Measurements from ENCODE around the gene EPSTI1. TPM values are rescaled to one million over a fixed set of nuclear protein-coding genes. Genes with fewer than 3 reads are reported as not detected.

Gene EPSTI1
- total RNA-seq, 1 experiment from 2014 or later = 5.1 TPM

DNA sequence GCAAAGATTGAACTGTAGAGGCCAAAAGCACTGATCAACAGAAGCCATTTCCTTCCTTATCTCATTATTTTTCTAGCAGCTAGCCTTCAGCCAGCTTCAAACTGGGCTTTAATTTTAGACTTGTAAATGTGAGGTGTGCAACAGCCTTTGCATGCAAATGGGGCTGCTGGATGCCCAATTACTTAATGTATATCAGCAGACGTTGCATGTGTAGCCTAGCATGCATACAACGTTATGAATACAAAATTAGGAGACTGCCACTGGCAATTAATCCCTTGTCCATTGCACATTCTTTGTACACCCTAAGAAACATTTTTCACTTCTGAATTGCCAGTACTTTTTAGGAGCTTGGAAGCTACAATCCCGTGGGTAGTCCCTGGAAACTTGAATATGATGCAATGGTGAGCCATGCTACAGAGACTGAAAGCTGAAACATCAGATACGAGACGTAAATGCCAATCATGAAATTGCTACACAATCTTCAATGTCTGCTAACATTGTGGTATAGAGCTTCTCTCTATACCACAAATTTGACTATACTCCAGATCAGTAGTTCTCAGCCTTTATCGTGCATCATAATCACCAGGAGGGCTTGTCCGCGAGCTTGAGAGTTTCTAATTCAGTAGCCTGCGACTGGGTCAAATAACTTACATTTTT, 20.2 kb downstream of the EPSTI1 start:
- DNase-seq (ENCODE audit: low spot score) = no peak

DNA sequence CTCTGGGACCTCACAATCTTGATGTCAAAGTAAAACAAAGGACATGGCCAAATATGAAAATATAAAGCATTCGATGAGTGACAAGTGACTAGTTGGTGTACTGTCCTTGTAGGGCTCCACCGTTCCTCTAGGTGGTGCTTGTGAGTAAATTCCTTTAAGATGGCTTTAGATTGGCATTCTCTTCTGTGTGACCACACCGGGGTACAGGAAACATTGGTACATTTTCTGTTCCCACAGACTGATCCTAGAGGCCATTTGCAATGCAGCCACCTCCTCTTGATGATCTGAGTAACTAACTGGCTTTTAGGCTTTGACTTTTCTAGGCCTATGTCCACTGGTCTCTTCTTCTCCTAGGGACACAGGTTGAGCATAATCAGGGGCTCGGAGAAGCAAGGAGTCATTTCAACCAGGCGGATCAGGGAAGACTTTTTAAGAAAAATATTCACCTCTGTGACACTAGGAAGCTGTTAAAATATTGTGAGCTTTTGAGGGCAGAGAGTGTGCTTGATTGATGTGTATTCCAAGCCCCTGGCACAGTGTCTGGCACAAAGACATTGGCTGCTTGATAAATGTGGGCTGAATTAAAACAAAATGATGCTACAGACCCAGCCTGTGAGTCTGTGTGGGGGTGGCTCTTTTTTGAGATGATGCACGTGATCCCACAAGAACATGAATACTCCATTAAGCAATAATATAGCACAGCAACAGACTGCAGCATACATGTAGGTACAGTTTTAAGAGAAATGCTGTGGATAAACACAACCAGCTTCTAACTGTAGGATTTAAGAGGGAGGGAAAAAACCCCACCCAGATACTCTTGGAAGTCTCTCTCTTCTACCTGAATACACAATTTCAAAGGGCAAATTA, 21.0 kb downstream of the EPSTI1 start:
- DNase-seq (ENCODE audit: low spot score) = peak; percentile 82

DNA sequence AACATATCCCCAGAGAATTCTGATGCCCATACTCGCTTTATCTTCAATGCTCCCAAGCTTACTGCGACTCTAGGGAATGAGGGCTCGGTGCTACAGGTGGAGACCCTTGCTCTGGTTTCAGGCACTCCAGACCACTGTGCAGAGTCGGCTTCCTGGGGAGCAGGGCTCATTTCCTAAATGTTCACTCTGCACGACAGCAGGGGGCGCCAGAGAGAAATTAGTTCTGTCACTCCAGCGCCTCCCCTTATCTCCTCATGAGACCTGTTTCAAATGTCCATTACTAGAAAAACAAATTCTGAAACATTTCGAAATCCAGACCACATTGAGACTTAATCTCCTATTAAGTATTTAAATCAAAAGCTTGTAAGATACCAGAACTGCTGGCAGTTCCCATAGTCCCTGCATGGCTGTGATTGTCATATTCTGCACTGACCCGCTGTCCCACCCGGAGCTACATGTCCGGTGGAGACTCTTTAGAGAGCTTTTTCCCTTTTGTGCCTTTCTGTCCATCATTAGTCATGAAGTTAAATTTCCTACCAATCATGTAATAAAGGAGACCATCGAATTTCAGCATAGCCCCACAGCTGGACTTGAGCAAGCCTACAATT, 22.4 kb downstream of the EPSTI1 start:
- peak; percentile 89 for DNase-seq (ENCODE audit: low spot score)

DNA sequence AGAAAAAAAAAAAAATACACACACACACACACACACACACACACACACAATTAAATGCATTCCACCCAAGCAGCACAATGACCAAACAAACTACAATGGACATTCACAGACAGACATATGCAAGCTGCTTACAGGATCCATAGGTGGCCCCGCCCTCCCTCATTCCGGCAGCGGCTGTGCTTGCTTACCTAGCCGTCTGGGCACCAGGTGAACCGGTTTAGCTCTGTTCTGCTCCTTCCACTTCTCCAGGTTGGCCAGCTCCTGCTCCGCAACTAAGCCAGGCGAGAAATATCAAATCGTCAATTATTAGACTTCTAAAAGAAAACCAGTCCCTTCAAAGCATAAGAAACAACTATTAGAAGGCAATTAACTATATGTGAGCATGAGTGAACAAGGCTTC, 23.1 kb downstream of the EPSTI1 start:
- peak; percentile 59 for DNase-seq (ENCODE audit: low spot score)

DNA sequence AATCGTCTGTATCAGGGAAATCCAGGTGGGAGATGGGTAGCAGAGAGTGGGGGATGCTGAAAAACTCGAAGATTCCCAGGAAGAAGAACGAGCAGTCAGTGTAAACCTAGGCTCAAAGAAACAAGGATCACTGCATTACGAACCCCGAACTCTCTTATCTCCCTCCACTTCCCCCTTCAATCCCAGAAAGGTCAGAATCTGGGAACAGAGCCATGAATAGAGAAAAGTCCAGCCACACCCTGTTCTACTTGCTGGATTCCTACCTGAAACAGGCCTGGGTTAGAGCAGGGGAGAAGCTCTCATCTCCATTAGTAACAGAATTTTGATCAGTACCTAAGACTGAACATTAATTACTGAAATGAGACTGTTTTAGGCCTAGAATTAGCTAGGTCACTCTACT, 24.4 kb downstream of the EPSTI1 start:
- no peak for DNase-seq (ENCODE audit: low spot score)

DNA sequence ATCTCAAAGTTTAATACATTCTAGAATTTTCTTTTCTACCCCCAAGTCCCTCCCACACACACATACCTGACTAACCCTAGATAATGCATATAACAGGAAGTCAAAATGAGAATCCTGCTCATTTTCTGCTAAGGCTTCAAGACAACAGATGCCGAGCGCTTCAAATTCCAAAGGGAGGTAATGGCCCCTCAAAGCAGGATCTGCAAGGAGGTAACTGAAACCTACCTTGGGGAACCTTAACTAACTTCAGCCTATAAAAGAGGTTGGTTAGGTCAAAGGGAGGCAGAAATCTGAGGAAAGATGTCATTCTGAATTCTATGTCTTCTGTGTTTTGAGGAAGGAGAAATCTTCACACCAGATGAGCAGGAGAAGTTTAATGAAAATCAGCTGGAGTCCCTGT, 26.8 kb downstream of the EPSTI1 start:
- no peak for DNase-seq (ENCODE audit: low spot score)

DNA sequence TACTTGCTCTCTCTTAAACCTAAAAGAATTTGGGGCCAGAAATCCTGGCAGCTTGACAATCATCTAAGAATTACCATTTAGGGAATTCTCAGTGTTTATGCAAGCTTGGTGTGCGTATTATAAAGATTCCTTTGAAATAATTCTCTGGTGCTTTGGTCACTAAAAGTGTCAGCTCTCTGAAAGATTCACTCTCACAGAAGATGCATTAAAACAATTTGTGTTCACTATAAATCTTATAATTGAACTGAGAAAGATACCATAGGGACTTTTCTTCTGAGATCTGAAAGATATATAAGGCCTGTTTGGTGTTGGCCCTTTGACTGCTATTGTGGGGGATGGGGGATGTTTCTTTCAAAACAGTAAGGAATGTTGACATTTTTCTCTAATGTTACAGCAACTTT, 27.3 kb downstream of the EPSTI1 start:
- DNase-seq (ENCODE audit: low spot score) = no peak

DNA sequence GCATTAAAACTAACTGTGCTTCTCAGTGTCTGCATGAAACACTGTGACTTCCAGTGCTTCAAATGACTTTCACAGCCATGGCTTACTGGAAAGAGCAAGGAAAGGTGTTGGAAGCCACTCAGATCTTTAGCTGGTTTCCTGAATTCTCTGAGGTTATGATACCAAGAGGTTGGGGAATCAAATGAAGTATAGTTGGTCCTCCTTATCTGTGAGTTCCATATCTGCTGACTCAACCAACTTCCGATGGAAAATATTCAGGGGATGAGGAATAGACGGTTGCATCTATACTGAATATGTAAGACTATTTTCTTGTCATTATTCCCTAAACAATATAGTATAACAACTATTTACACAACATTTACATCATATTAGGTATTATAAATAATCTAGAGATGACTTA, 32.4 kb downstream of the EPSTI1 start:
- no peak for DNase-seq (ENCODE audit: low spot score)

DNA sequence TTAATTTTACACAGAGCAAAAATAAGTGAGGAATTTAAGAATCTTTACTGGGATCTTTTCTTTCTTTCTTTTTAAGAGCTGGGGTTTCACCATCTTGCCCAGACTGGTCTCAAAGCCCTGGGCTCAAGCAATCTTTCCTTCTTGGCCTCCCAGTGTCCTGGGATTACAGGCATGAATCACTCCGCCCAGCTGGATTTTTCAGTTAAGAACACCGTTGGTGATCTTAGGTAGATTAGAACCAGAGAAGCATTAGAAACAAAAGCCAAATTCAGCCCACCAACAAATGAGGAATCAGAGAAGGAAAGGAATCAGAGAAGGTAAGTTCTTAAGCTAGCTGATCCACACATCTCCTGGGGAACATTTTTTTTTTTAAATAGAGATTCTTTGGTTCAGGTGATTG, 34.2 kb downstream of the EPSTI1 start:
- no peak for DNase-seq (ENCODE audit: low spot score)

DNA sequence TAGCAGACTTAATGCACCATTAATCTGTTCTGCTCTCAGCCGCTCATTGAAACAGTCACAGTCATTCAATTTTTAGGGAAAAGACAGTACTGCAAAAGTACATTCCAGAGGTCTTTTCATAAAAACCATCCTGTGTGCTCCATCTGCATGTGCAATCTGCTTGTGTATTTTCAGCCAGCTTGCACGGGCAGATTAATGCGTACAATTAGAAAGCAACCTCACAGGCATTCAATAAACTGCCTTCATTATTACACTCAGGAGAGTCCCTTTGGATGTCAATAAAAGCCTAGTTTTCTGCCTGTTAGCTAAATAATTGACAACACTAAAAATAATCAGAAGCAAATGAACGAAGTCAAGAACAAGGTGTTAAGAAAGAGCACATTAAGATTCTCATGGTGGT, 41.9 kb downstream of the EPSTI1 start:
- no peak for DNase-seq (ENCODE audit: low spot score)

DNA sequence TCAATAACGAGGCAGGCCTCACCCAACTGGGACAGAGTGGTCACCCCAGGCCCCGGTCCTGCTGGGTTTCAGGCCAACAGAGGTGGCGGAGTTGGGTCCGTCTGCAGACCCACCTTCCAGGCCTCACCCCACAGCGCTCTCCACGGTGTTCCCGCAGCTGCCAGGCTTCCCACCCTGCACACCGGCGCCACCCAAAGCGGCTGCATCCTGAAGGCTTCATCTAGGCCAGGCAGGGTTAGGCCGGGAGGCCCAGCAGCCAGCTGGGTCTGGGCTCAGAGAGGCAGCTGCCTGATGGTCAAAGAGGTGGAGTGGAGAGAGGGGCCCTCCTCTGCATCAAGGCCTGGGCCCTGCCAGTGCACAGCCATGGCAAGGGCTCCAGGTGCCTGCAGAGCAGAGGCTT, 44.1 kb downstream of the EPSTI1 start:
- DNase-seq (ENCODE audit: low spot score) = no peak

DNA sequence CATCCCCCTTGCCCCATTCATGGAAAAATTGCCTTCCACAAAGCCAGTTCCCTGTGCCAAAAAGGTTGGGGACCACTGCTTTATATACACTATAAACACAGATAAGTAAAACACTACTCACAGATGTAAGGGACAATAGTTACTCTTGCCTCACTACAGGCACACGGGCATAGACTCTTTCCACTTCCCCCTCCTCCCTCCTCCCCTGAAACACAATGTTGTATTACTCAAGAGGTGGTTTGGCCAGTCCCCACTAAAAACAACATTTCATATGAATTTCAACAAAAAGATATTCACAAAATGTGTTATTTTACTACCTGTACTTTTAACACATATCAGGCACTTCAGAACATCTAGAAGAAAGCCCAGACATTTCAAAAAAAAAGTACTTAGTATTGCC, 45.1 kb downstream of the EPSTI1 start:
- no peak for DNase-seq (ENCODE audit: low spot score)

DNA sequence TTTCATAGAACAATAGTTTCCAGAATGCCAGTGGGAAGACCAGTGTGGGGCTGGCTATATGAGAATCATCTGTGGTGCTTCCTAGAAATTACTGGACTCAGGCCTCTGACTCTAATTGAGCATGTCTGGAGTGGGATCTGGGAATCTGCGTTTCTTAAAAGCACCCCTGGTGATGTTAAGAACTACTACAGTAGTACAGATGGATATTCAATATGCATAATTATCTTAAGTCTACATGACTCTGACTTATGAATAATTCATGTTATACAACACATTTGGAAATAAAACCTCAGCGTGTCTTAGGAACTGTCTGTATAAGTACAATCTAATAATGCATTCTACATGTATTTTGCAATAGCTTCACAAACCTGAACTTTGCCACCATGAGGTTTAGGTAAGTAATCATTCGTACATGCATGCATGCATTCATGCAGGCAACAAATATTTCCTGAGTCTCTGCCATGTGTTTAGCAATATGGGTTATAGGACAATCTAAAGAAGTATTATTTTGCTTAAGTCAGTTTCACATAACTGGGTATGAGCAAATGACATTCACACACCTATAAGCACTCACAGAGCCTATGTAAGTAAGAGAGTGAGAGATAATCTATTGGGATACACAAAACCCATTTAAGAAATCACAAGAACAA, 62.0 kb downstream of the EPSTI1 start:
- no peak for DNase-seq (ENCODE audit: low spot score)

DNA sequence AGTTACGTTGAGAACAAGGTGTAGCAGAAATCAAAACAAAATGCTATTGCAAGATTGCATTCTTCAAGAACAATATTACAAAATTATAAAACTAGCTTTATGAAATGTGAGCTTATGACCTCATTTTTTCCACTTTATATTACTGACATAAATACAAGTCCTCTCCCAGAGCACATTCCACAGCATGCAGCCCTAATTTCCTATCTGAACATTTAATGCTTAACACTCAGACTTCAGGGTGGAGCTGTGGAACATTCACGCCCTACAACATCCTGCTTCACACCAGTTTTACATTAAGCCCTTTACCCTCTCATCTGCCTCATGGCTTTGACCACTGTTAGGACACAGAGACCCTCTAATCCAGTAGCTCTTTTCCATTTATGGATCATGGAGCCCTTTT, 65.5 kb downstream of the EPSTI1 start:
- DNase-seq (ENCODE audit: low spot score) = no peak

DNA sequence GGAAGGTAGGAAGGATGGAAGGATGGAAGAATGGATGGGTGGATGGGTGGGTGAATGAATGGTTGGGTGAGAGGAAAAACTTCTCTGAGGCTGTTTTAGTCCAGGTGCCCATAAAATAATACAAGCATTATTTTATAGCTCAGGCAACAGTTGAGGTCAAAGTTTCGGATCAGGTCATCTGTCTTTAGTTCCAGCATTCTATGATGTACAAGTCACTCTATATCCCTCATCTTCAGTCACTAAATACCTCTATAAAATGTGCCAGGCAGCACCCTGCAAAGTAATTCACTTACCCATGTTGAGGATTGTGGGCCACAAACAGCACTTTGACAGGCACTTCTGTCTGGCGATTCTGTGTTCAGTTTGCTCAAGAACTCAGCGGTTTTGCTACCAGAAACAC, 66.0 kb downstream of the EPSTI1 start:
- no peak for DNase-seq (ENCODE audit: low spot score)

DNA sequence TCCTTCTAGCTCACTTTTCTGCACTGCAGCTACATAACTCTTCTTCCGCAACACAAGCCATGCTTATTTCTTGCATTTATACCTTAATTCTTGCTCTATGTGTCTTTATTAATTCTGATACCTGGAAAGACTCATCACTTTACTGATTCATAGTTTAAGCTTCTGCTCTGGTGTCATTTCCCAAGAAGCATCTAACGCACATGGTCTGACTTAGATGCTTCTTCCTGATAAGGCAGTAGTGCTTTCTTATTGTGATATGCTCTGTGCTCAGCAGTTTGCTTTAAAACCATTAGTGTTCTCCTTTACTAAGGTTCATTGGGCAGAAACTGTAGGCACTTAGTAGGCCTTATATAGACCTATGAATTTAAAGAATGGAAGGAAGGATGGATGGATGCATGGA, 66.4 kb downstream of the EPSTI1 start:
- no peak for DNase-seq (ENCODE audit: low spot score)

DNA sequence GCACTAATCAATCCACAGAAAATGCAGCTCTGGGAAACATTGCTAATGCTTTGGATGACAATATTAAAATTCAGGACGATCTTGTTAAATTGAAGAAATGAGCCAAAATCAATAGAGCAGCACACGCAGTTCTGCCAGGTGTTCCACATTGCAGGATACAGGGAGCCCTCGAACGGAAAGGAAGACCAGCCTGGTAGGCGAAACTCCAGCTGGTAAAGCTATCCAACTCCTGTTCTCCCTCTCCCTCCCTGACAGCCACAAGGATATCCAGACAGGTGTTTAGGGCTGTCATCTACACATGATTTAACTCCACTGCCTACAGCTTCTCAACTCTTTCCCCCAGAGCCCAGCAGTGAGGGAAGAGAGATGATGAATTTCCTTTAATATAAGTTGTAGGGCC, 67.7 kb downstream of the EPSTI1 start:
- DNase-seq (ENCODE audit: low spot score) = no peak

DNA sequence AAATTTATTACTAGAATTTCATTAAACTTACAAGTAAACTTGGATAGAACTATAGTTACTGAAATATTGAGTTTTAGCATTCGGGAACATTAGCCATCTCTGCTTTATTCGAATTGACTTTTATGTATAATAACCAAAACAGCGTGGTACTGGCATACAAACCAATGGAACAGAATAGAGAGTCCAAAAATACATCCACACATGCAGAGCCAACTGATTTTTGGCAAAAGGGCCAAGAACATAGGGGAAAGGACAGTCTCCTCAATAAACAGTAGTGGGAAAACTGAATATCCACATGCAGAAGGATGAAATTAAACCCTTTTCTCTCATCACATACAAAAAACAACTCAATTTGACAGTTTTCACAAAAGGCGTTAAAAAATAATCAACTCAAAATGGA, 84.3 kb downstream of the EPSTI1 start:
- no peak for DNase-seq (ENCODE audit: low spot score)

DNA sequence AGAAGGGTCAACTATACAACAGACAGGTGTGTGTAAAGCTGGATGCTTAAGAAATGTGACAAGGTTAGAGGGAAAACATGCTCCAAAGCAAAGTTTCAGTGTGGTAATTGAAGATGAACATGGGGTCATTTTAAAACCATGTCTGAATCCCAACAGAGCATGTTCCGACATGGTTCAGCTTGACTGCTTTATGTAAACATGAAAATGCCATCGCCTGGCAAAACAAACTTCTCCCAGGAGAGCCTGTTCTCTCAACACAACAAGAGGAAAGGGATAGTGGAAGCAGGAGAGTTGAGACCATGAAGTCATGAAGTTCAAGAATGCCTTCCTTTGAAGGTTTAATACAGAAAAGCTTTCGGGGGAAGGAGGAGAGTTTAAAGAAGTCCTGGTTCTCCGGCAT, 85.8 kb downstream of the EPSTI1 start:
- no peak for DNase-seq (ENCODE audit: low spot score)

DNA sequence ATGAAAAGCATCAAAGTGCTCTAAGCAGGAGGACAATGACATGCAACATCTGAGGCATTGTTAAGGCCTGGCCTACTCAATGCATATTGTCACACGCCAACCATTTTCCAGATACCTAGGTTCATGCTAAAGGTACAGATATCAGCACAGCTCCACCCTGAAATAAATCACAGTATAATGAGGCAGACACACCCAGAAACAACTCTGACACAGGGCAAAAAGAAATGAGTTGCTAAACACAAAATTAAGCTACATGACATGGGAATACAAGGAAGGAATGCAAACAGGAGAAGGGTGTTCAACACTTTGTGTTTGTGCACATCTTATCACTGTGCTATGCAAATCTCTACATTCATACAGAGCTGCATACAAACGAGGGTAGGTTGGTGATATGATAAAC, 86.5 kb downstream of the EPSTI1 start:
- no peak for DNase-seq (ENCODE audit: low spot score)

DNA sequence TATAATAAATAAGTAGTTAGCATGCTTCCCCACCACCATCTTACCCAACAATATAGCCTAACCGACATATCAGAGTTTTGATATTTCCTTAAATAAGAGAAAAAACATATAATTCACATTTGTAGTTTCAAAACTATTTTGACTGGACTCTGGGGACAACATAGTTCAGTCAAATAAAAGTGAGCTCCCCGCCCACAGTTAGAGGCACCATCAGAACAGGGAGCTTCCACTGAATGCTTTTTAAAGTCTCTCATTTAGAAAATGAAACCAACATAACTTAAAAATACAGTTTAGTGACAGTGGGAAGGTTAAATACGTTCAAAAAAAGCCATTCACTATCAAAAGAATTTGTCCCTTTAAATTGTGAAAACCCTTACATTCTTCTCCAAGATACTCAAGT, 92.8 kb downstream of the EPSTI1 start:
- DNase-seq (ENCODE audit: low spot score) = no peak

DNA sequence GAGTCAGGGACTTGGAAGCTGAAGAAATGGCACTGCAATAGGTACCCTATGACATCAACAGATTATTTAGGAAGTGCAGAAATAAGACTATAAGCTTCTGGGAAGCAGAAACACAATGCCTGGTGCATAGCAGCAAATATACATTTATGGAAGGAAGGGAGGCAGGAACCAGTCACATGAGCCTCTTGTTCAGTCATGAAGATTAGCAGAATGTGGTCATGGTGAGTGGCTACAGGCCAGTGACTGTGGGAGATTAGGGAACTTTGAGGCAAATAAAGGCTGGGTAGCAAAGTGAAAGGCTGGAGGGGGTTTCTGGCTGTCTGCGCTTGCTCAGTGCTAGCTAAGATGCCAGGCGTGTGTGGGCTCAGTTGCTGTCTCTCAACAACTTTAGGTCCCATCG, 96.3 kb downstream of the EPSTI1 start:
- no peak for DNase-seq (ENCODE audit: low spot score)

Data from HT-29 (cell line).